GM21737 (cell line): Measurements from ENCODE around the gene VDR.
"Not testable (repeated sequence)": the region's sequence is repeated elsewhere in the genome, so short reads cannot be mapped to it uniquely, and the experiment has no call there.

ENCODE experiments used
- ATAC-seq: cut with Tn5 transposase; IDR thresholded peaks from one replicate; pipeline ENCODE4 v1.9.1; 2021; ENCODE audit warnings: mild to moderate bottlenecking, moderate library complexity; ENCODE audit not compliant: unreplicated experiment

Gene VDR

GRCh38 chr12:47850153-47851084, 54.4 kb downstream of the VDR start:
- no peak for ATAC-seq

GRCh38 chr12:47849261-47849660, 55.5 kb downstream of the VDR start:
- no peak for ATAC-seq

GRCh38 chr12:47848853-47849252, 55.9 kb downstream of the VDR start:
- no peak for ATAC-seq

GRCh38 chr12:47846294-47846996, 58.3 kb downstream of the VDR start:
- ATAC-seq: no peak

- ATAC-seq: no peak
Measured at GRCh38 chr12:47845081-47845480, 59.7 kb downstream of the VDR start.

- no peak for ATAC-seq
Measured at GRCh38 chr12:47844264-47845019, 60.4 kb downstream of the VDR start.

GRCh38 chr12:47843226-47843980, 61.4 kb downstream of the VDR start:
- no peak for ATAC-seq

GRCh38 chr12:47842543-47842942, 62.3 kb downstream of the VDR start:
- ATAC-seq: not testable (repeated sequence)

GRCh38 chr12:47841910-47842309, 62.9 kb downstream of the VDR start:
- no peak for ATAC-seq

- no peak for ATAC-seq
Measured at GRCh38 chr12:47841501-47841900, 63.3 kb downstream of the VDR start.

- no peak for ATAC-seq
Measured at GRCh38 chr12:47840571-47840970, 64.2 kb downstream of the VDR start.

GRCh38 chr12:47839214-47839876, 65.4 kb downstream of the VDR start:
- no peak for ATAC-seq

- ATAC-seq: no peak
Measured at GRCh38 chr12:47838286-47838931, 66.4 kb downstream of the VDR start.

GRCh38 chr12:47837190-47838171, 67.3 kb downstream of the VDR start:
- ATAC-seq: no peak

GRCh38 chr12:47835831-47836155, 69.0 kb downstream of the VDR start:
- no peak for ATAC-seq

- ATAC-seq: no peak
Measured at GRCh38 chr12:47835006-47835830, 69.6 kb downstream of the VDR start.

- ATAC-seq: no peak
Measured at GRCh38 chr12:47834199-47834903, 70.4 kb downstream of the VDR start.
